Stimulated activated CD8-positive, alpha-beta memory T cell treated with anti-CD3 and anti-CD28 coated beads, Interleukin-15, amount 100 ng/mL, for 4 hours (primary cell): ENCODE data around the gene DTNBP1.

Experiments
- DNase-seq, 2 donors: peaks; one replicate each; pipeline ENCODE4 v3.0.0-alpha.2; 2020; ENCODE audit warnings: low read depth in 2 of 2

DTNBP1 gene, protein sequence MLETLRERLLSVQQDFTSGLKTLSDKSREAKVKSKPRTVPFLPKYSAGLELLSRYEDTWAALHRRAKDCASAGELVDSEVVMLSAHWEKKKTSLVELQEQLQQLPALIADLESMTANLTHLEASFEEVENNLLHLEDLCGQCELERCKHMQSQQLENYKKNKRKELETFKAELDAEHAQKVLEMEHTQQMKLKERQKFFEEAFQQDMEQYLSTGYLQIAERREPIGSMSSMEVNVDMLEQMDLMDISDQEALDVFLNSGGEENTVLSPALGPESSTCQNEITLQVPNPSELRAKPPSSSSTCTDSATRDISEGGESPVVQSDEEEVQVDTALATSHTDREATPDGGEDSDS

DNA sequence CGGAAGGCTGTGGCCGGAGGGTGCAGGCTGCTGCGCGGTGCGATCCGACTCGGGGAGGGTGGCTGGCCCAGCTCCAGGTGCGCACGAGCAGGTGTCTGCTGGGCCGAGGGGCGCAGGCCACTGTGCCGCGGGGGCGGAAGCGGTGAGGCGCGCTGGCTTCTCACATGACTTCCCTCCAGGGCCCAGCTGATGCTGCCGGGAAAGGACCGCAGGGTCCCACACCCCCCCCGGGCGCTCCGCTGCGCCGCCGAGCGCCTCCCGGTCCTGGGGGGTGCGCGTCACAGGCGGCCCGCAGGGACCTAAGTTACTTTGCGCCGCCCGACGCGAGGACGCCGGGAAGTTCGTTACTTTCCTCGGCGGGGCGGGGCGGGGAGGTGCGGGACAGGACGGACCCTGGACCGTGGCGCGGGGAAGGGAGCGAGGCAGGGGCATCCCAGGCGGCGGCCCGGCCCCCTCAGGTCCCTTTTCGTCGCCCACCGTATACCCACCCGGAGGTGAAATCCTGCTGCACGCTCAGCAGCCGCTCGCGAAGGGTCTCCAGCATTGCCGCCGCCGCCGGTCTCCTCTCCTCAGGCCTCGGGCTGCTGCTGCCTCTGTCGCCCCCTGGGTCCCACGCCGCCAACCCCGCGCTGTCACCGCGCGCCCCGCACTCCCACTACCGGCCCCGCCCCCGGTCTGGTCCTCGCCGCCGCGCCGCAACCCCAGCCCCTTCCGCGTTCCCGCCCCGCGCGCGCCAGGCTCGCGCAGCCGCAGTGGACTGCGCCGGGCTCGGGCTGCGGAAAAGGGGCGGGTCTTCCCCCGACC lies at the start of gene DTNBP1:
Gene DTNBP1, minus strand, starts transcription at position 703 of the 804 bp plus-strand sequence. Its CDS starts 159 bp downstream, at position 544.
- peak; percentile 68 to 75 for DNase-seq

- DNase-seq, result no peak
Measured at GRCh38 chr6:15709651-15710269, 46.9 kb upstream of the DTNBP1 start.

DNA sequence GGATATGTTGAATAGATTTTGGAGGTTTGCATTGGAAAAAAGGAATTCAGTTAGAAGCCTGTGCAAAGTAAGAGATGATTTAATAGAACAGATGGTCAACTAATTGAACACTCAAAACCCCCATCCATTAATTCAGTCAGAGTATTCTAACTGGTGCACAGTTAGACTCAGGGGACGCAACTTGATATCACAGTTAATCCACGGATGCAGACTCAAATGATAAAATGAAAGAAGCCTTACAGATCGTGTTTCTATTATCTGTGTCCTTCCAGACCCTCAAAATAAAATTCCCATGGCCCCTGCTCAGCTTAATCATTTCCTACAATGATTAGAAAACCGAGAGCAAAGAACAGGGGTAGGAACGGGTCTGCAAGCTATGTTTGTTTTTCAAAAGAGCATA lies 45.4 kb upstream of the DTNBP1 start:
- no peak for DNase-seq

DNA sequence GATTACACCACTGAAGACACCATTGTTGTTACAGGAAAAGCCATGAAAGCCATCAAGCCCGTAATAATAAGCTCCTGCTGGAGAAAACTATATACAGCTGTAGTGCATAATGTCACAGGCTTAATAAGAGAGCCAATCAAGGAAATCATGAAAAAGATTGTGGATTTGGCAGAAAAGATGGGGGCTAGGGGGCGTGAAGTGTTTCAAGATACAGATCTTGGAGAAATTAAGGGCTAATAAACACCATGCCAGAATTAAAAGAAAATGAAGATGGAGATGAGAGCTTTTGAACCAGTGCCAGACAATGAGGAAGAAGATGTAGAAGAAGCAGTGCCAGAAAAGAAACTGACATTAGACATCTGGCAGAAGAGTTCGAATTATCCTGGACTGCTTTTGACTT lies 43.2 kb upstream of the DTNBP1 start:
- DNase-seq, result no peak

DNA sequence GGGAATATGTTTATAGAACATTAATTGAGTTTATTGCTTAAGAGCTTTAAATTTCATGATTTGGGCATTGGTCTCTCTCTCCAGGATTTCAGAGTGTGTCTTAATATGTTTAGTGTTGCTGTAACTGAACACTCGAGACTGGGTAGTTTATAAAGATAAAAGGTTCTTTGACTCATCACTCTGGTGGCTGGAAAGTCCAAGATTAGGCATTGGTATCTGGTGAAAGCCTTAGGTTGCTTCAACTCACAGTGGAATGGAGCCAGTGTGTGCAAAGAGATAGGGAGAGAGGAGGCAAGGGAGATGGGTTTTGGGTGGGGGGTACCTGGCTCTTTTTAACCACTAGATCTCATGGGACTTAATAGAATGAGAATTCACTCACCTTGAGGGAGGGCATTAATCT lies 35.6 kb upstream of the DTNBP1 start:
- no peak for DNase-seq

GRCh38 chr6:15697895-15698294 lies 35.1 kb upstream of the DTNBP1 start:
- no peak for DNase-seq

DNA sequence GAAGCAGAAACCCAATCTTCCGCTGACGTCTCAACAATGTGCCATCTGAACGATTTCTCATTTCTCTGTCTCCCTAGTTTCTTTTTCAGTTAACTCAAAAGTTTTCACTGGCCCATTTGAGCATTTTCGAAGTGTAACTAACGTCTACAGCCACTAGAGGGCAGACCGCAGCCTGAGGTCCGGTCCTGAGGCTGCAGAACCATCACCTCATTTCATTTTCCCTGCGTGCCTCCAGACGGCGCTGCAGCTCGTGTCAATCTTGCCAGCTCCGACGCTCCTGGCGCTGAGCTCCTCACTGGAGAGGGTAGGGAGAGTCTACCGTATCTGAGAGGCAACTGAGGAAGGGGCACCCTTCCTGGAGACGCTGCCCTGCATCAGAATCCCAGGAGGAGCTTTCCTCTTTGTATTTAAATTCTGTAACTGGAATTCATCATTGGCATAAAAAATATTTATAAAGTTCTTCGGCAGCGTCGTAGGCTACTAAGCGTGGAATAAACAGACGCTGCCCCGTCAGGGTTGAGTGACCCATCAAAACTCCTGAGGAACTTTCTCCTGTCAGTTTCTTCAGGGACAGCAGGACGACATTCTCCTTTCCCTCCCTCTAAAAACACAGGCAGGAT lies 28.5 kb upstream of the DTNBP1 start:
- DNase-seq, result peak; percentile 25 to 62

- DNase-seq, result no peak
Measured at GRCh38 chr6:15690510-15690909, 27.7 kb upstream of the DTNBP1 start.

GRCh38 chr6:15689586-15690482 lies 27.0 kb upstream of the DTNBP1 start:
- no peak for DNase-seq

GRCh38 chr6:15685619-15686018 lies 22.8 kb upstream of the DTNBP1 start:
- no peak for DNase-seq

DNA sequence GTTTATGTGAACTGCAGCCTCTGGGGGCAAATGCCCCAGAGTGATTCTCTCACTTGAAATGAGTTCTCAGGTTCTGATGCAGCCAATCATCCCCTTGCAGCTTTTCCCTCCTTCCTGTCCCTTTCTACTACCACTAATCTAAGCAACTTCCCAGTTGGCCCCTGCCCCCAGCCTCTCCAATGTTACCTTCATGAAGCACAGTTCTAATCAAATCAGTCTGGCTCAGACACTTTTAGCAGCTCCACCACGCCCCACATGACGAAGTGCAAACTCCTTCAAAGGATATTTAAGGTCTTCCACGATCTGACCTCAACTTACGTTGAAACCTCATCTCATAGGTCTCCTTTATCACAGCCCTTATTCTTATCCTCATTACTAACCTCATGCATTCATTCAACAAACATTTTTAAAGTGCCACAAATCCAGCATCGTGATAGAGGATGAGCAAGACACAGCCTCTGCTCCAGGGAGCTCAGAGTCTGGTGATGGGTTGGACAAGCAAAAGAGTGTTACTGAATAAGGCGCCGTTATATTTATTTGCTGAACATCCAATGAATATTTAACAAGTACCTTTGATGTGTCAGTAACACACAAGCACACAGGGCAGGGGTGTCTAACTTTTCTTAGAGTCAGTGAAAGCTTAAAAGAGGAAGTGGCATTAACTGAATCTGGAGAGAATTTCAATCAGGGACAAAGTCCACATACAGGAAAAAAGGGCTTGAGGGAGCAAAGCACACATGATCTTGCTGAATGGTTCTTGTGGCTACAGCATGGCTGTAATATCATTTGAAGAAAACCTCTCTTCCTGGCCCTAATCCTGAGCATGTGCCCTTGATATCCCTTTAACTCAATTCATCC lies 20.4 kb upstream of the DTNBP1 start:
- DNase-seq, result no peak

DNA sequence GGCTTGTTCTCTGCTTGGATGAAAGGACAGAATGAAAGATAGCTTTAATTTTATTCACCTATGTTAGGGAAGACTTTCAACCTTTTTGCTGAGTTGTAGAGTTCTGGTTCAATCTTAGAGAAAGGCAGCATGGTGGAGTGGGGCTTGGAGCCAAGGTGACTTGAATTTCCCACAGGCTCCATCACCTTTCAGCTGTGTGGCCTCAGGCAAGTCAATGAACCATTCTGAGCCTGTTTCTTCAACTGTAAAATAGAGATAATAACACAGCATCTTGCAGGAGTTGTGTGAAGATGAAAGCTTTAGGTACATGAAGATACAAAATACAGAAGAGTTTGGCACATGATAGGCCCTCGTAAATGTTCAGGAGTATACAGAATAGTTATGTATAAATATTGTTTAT lies 19.1 kb upstream of the DTNBP1 start:
- no peak for DNase-seq

GRCh38 chr6:15678514-15678913 lies 15.7 kb upstream of the DTNBP1 start:
- no peak for DNase-seq

DNA sequence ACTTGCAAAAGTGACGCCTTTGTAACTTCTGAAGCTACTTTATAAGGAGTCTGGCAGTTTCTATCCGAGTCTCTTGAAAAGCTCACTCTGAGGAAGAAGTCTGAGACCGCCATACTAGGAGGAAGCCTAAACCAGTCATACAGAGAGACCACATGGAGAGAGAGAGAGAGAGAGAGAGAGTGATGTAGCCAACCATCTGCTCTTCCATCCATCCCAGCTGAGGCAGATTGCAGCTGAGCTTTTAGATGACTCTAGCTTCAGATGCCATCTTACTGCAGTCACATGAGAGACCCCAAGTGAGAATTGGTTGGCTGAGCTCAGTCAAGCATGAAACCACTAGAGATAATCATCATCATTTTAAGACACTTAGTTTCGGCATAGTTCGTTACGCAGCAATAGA lies 15.0 kb upstream of the DTNBP1 start:
- no peak for DNase-seq

DNA sequence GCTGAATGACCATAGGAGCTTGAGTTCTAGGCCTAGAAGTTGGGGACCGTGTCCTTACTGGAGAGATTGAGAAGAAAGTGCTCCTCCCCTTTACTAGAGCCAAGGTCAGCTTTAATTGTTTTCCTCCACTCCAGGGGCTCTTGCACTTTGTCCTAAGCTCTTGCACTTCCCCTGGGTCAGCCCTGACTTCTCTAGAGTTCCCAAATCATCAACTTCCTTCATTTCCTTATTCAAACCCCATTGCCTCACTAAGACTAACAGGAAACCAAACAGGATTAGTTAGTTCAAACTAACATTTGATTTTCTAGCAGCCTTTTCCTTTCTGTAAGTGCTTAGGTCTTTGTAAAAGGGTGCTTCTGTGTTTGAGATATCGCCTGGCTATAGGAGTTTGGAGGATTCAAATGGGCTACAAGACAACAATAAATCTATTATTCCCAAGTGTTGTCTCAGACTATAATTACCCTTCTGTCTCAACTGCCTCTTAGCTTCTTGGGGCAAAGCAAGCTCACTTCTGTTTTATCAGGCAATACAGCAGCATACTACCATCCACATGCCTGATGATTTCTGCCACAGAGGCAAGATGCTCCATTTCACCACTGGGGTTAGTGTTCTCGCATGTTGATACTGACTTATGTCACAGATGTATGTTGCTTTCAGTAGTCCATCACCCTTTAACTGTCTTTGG lies 12.8 kb upstream of the DTNBP1 start:
- no peak for DNase-seq

DNA sequence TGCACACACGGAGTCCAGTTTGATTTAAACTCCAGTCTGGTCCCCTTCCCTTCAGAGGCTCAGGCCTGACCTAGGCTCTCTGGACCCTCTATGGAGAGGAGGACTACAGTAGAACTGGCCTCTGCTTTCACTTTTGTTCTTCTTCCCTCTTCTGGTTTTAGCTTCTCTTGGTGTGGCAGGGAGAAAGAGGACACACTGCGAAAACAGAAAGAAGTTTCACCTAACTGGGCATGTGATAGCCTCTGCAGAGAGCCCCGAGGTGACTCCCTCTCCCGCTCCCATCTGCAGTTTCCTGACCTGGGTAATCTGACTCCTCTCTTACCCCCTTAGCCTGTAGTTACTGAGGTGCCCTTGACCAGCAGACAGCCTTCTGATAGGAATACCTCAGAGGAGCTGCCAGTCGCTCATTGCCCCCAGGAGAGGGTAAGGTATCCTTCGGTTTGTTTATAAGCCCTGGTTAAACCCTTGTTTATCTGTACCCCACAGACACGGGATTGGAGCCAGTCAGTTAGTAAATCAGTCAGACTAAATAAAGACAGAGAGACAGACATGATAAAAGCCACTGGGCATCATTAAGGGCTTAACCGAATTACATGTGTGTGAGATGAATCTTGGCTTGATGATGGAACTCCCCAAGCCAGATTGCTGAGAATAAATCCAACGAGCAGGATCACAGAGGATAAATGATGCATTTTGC lies 12.0 kb upstream of the DTNBP1 start:
- no peak for DNase-seq

- DNase-seq, result no peak
Measured at GRCh38 chr6:15673666-15674065, 10.8 kb upstream of the DTNBP1 start.

- DNase-seq, result no peak
Measured at GRCh38 chr6:15672818-15673217, 10.0 kb upstream of the DTNBP1 start.

DNA sequence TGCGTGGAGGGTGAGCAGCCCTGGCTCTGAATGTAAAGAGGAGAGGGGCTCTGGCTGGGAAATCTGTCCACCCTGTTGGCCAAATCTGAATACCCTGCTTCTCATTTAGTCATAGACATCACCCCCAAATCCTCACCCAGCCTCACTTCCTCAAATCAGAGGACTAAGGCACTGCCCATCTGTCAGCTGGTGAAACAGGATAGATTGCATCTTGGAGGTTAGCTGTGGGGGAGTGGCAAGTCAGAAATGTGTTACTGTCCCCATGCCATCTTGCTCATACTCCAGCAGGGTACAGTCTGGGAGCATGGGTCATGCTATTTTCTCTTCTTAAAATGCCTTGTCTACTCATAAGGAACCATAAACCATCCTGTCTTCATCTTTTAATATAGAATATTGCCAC lies 9.5 kb upstream of the DTNBP1 start:
- DNase-seq, result no peak
